Measurements from ENCODE around the gene ZNF470.

Gene ZNF470

DNA sequence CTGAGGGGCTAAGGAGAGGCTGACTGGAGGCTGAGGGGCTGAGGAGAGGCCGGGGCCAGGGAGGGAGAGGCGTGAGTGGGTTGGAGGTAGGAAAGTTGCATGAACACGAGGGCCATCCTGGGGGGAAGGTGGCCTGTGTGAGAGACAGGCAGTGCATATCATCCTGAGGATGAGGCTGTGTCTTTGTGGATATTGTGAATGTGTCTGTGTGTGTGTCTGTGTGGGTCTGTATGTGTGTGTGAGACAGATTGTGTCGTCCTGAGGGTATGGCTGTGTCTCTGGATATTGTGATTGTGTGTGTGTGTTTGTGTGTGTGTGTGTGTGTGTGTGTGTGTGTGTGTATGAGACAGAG is 28.3 kb downstream of the ZNF470 start (continued):
- TF ChIP-seq, protein P1, sequence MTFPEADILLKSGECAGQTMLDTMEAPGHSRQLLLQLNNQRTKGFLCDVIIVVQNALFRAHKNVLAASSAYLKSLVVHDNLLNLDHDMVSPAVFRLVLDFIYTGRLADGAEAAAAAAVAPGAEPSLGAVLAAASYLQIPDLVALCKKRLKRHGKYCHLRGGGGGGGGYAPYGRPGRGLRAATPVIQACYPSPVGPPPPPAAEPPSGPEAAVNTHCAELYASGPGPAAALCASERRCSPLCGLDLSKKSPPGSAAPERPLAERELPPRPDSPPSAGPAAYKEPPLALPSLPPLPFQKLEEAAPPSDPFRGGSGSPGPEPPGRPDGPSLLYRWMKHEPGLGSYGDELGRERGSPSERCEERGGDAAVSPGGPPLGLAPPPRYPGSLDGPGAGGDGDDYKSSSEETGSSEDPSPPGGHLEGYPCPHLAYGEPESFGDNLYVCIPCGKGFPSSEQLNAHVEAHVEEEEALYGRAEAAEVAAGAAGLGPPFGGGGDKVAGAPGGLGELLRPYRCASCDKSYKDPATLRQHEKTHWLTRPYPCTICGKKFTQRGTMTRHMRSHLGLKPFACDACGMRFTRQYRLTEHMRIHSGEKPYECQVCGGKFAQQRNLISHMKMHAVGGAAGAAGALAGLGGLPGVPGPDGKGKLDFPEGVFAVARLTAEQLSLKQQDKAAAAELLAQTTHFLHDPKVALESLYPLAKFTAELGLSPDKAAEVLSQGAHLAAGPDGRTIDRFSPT (tag by site-specific recombination; IDR thresholded peaks at IDR 0.05), result no peak
- no peak for TF ChIP-seq ZNF175 (tag by site-specific recombination; IDR thresholded peaks at IDR 0.05)
- TF ChIP-seq KLF9 (tag by site-specific recombination; IDR thresholded peaks at IDR 0.05; ENCODE audit: low read depth), result no peak
- no peak; the same call in 1 of the 2 replicates for TF ChIP-seq ZNF560 (tag by site-specific recombination; IDR thresholded peaks at IDR 0.05; ENCODE audit: borderline replicate concordance)
- TF ChIP-seq ZBTB21 (tag by site-specific recombination; IDR thresholded peaks at IDR 0.05), result no peak
- TF ChIP-seq, protein P2, sequence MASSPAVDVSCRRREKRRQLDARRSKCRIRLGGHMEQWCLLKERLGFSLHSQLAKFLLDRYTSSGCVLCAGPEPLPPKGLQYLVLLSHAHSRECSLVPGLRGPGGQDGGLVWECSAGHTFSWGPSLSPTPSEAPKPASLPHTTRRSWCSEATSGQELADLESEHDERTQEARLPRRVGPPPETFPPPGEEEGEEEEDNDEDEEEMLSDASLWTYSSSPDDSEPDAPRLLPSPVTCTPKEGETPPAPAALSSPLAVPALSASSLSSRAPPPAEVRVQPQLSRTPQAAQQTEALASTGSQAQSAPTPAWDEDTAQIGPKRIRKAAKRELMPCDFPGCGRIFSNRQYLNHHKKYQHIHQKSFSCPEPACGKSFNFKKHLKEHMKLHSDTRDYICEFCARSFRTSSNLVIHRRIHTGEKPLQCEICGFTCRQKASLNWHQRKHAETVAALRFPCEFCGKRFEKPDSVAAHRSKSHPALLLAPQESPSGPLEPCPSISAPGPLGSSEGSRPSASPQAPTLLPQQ (tag by site-specific recombination; IDR thresholded peaks at IDR 0.05), result 0 out of 2 replicates have a peak, but pooled peaks have one; percentile 33
- TF ChIP-seq ZNF221 (tag by site-specific recombination; IDR thresholded peaks at IDR 0.05; ENCODE audit: borderline replicate concordance), result no peak
- TF ChIP-seq, protein P3, sequence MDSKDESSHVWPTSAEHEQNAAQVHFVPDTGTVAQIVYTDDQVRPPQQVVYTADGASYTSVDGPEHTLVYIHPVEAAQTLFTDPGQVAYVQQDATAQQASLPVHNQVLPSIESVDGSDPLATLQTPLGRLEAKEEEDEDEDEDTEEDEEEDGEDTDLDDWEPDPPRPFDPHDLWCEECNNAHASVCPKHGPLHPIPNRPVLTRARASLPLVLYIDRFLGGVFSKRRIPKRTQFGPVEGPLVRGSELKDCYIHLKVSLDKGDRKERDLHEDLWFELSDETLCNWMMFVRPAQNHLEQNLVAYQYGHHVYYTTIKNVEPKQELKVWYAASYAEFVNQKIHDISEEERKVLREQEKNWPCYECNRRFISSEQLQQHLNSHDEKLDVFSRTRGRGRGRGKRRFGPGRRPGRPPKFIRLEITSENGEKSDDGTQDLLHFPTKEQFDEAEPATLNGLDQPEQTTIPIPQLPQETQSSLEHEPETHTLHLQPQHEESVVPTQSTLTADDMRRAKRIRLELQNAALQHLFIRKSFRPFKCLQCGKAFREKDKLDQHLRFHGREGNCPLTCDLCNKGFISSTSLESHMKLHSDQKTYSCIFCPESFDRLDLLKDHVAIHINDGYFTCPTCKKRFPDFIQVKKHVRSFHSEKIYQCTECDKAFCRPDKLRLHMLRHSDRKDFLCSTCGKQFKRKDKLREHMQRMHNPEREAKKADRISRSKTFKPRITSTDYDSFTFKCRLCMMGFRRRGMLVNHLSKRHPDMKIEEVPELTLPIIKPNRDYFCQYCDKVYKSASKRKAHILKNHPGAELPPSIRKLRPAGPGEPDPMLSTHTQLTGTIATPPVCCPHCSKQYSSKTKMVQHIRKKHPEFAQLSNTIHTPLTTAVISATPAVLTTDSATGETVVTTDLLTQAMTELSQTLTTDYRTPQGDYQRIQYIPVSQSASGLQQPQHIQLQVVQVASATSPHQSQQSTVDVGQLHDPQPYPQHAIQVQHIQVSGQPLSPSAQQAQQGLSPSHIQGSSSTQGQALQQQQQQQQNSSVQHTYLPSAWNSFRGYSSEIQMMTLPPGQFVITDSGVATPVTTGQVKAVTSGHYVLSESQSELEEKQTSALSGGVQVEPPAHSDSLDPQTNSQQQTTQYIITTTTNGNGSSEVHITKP (tag by site-specific recombination; IDR thresholded peaks at IDR 0.05), result no peak
- no peak for TF ChIP-seq GLI2 (tag by site-specific recombination; IDR thresholded peaks at IDR 0.05; ENCODE audit: borderline replicate concordance, low read depth)
- 0 out of 2 replicates have a peak, but pooled peaks have one; percentile 14 for TF ChIP-seq PRDM1 (tag by site-specific recombination; IDR thresholded peaks at IDR 0.05)
- TF ChIP-seq ZNF2 (tag by site-specific recombination; IDR thresholded peaks at IDR 0.05), result peak; percentile 52; the same call in 1 of the 2 replicates
- TF ChIP-seq ZNF664 (tag by site-specific recombination; IDR thresholded peaks at IDR 0.05), result no peak
- no peak for TF ChIP-seq GFI1B (tag by site-specific recombination; IDR thresholded peaks at IDR 0.05)
- TF ChIP-seq ZNF138 (tag by site-specific recombination; IDR thresholded peaks at IDR 0.05; ENCODE audit: borderline replicate concordance), result no peak
- TF ChIP-seq ZNF677 (tag by site-specific recombination; IDR thresholded peaks at IDR 0.05), result no peak
- TF ChIP-seq, protein P4, sequence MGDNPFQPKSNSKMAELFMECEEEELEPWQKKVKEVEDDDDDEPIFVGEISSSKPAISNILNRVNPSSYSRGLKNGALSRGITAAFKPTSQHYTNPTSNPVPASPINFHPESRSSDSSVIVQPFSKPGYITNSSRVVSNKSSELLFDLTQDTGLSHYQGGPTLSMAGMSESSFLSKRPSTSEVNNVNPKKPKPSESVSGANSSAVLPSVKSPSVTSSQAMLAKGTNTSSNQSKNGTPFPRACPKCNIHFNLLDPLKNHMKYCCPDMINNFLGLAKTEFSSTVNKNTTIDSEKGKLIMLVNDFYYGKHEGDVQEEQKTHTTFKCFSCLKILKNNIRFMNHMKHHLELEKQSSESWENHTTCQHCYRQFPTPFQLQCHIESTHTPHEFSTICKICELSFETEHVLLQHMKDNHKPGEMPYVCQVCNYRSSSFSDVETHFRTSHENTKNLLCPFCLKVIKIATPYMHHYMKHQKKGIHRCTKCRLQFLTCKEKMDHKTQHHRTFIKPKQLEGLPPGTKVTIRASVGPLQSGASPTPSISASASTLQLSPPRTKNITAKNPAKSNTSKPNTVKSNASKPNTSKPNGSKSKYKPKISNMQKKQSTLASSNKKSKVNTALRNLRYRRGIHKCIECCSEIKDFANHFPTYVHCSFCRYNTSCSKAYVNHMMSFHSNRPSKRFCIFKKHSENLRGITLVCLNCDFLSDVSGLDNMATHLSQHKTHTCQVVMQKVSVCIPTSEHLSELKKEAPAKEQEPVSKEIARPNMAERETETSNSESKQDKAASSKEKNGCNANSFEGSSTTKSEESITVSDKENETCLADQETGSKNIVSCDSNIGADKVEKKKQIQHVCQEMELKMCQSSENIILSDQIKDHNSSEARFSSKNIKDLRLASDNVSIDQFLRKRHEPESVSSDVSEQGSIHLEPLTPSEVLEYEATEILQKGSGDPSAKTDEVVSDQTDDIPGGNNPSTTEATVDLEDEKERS (tag by site-specific recombination; IDR thresholded peaks at IDR 0.05), result peak; percentile 82; the same call in 1 of the 2 replicates
- TF ChIP-seq ZFP3 (tag by site-specific recombination; IDR thresholded peaks at IDR 0.05; ENCODE audit: low read depth), result no peak
- TF ChIP-seq REPIN1 (tag by site-specific recombination; IDR thresholded peaks at IDR 0.05; ENCODE audit: low read depth), result 0 out of 2 replicates have a peak, but pooled peaks have one; percentile 61
- 0 out of 2 replicates have a peak, but pooled peaks have one; percentile 68 for TF ChIP-seq ZNF792 (tag by site-specific recombination; IDR thresholded peaks at IDR 0.05)
- TF ChIP-seq ZNF791 (tag by site-specific recombination; IDR thresholded peaks at IDR 0.05), result 0 out of 2 replicates have a peak, but pooled peaks have one; percentile 14
- TF ChIP-seq ZNF623 (tag by site-specific recombination; IDR thresholded peaks at IDR 0.05), result no peak
- TF ChIP-seq YY1 (tag by site-specific recombination; IDR thresholded peaks at IDR 0.05), result no peak
- TF ChIP-seq, protein P5, sequence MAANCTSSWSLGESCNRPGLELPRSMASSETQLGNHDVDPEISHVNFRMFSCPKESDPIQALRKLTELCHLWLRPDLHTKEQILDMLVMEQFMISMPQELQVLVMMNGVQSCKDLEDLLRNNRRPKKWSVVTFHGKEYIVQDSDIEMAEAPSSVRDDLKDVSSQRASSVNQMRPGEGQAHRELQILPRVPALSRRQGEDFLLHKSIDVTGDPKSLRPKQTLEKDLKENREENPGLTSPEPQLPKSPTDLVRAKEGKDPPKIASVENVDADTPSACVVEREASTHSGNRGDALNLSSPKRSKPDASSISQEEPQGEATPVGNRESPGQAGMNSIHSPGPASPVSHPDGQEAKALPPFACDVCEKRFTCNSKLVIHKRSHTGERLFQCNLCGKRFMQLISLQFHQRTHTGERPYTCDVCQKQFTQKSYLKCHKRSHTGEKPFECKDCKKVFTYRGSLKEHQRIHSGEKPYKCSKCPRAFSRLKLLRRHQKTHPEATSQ (tag by site-specific recombination; IDR thresholded peaks at IDR 0.05), result no peak
- no peak for TF ChIP-seq ZNF510 (tag by site-specific recombination; IDR thresholded peaks at IDR 0.05; ENCODE audit: insufficient replicate concordance)
- 0 out of 2 replicates have a peak, but pooled peaks have one; percentile 12 for TF ChIP-seq SALL2 (tag by site-specific recombination; IDR thresholded peaks at IDR 0.05; ENCODE audit: borderline replicate concordance)
- no peak for TF ChIP-seq ZNF747 (tag by site-specific recombination; IDR thresholded peaks at IDR 0.05)
- TF ChIP-seq ZNF621 (tag by site-specific recombination; IDR thresholded peaks at IDR 0.05), result no peak

All from HEK293 (cell line).